ENCODE measurements around the gene FUT7. TPM values are rescaled to one million over a fixed set of nuclear protein-coding genes. Genes with fewer than 3 reads are reported as not detected.
A peak's percentile ranks its signal among the peaks of the same experiment; 100 is the strongest.

Gene FUT7
- total RNA-seq, 1 donor from 2014 or later = not detected

- H3K4me1 ChIP-seq = peaks cover 66% of the 10 kb centered on the region
- H3K27me3 ChIP-seq (ENCODE audit: low read depth) = peaks cover 50% of the 10 kb centered on the region
- H3K4me3 ChIP-seq = peak overlapping the region; percentile 74
- H3K36me3 ChIP-seq = peaks cover 11% of the 10 kb centered on the region
- TF ChIP-seq CTCF (IDR thresholded peaks at IDR 0.05; ENCODE audit: borderline replicate concordance) = no peak
- peaks cover 4% of the 10 kb centered on the region for H3K9me3 ChIP-seq (replicated peaks)
- intact Hi-C loops (cut with micrococcal nuclease) = no loop called here
- peak overlapping the region; percentile 92 for H3K27ac ChIP-seq (replicated peaks)
- no peak for DNase-seq
These were observed 39.0 kb downstream of the FUT7 start for GRCh38 chr9:136992819-136993369.

GRCh38 chr9:136991993-136992818 lies 39.7 kb downstream of the FUT7 start, which contains the start of gene PAXX:
Gene PAXX (plus strand): TSS chr9:136992422. CDS start chr9:136992444, 22 bp downstream.
- peak within 1 kb of the TSS; percentile 74 for H3K4me3 ChIP-seq
- H3K4me1 ChIP-seq = peaks cover 60% of the 10 kb centered on the region
- H3K36me3 ChIP-seq = peaks cover 11% of the 10 kb centered on the region
- intact Hi-C loops (cut with micrococcal nuclease) = no loop called here
- no peak for TF ChIP-seq CTCF (IDR thresholded peaks at IDR 0.05; ENCODE audit: borderline replicate concordance)
- DNase-seq = peak; percentile 94
- peaks cover 4% of the 10 kb centered on the region for H3K9me3 ChIP-seq (replicated peaks)
- H3K27me3 ChIP-seq (ENCODE audit: low read depth) = peaks cover 43% of the 10 kb centered on the region
- peak within 1 kb of the TSS; percentile 92 for H3K27ac ChIP-seq (replicated peaks)

- TF ChIP-seq CTCF (IDR thresholded peaks at IDR 0.05; ENCODE audit: borderline replicate concordance) = no peak
- intact Hi-C loops (cut with micrococcal nuclease) = no loop called here
- H3K27me3 ChIP-seq (ENCODE audit: low read depth) = peaks cover 32% of the 10 kb centered on the region
These were observed 41.5 kb downstream of the FUT7 start for GRCh38 chr9:136990242-136990911.

GRCh38 chr9:136988872-136989271 lies 43.0 kb downstream of the FUT7 start:
- Histone ChIP-seq H3K27ac (replicated peaks) (no peak overlapping the region), H3K4me3 (no peak overlapping the region), H3K27me3 (ENCODE audit: low read depth) (peaks cover 25% of the 10 kb centered on the region), H3K4me1 (peaks cover 49% of the 10 kb centered on the region), H3K9me3 (replicated peaks) (peaks cover 4% of the 10 kb centered on the region), H3K36me3 (peaks cover 6% of the 10 kb centered on the region)
- no peak for DNase-seq
- no peak for TF ChIP-seq CTCF (IDR thresholded peaks at IDR 0.05; ENCODE audit: borderline replicate concordance)
- intact Hi-C loops (cut with micrococcal nuclease) = no loop called here

More at GRCh38 chr9:136990242-136990911, 41.5 kb downstream of the FUT7 start:
- no peak for DNase-seq
- Histone ChIP-seq H3K27ac (replicated peaks) (peak overlapping the region; percentile 92), H3K4me3 (no peak overlapping the region), H3K4me1 (peaks cover 49% of the 10 kb centered on the region), H3K36me3 (peaks cover 11% of the 10 kb centered on the region), H3K9me3 (replicated peaks) (peaks cover 4% of the 10 kb centered on the region)

- intact Hi-C loops (cut with micrococcal nuclease) = no loop called here
- H3K27me3 ChIP-seq (ENCODE audit: low read depth) = peaks cover 15% of the 10 kb centered on the region
- H3K27ac ChIP-seq (replicated peaks) = no peak overlapping the region
- no peak for DNase-seq
- no peak for TF ChIP-seq CTCF (IDR thresholded peaks at IDR 0.05; ENCODE audit: borderline replicate concordance)
- peaks cover 4% of the 10 kb centered on the region for H3K9me3 ChIP-seq (replicated peaks)
- no peaks in the 10 kb centered on the region for H3K36me3 ChIP-seq
- H3K4me3 ChIP-seq = peak overlapping the region; percentile 42
- H3K4me1 ChIP-seq = peaks cover 49% of the 10 kb centered on the region
These were observed 46.0 kb downstream of the FUT7 start for GRCh38 chr9:136985853-136986252.
